Cardiac muscle cell (in vitro differentiated cells and primary cell): Measurements from ENCODE around the gene ANXA3. TPM values are rescaled to one million over a fixed set of nuclear protein-coding genes. Genes with fewer than 3 reads are reported as not detected.

Experiments used
- DNase-seq, 2 donors: peaks; one replicate each; pipeline versions ENCODE4 v3.0.0 to v3.0.0-alpha.2; 2010 to 2017; ENCODE audit warnings: low read depth in 1 of 2, low spot score in 1 of 2
- H3K27ac ChIP-seq: fragments of 200-600 bp; sonication (generic); 2 replicates; pipeline ENCODE4 v1.5.1; 2016
- H3K27me3 ChIP-seq: fragments of 200-600 bp; sonication (generic); 2 replicates; pipeline ENCODE4 v1.6.0; 2016; ENCODE audit warnings: control low read depth
- H3K36me3 ChIP-seq: fragments of 200-600 bp; sonication (generic); 2 replicates; pipeline ENCODE4 v1.5.1; 2016; ENCODE audit warnings: control low read depth
- H3K4me1 ChIP-seq: fragments of 200-600 bp; sonication (generic); 2 replicates; pipeline ENCODE4 v1.8.1; 2017; ENCODE audit warnings: low read depth, mild to moderate bottlenecking, mixed run types
- H3K4me3 ChIP-seq: fragments of 200-600 bp; sonication (generic); 2 replicates; pipeline ENCODE4 v1.5.1; 2016; ENCODE audit warnings: mild to moderate bottlenecking
- H3K9me3 ChIP-seq: fragments of 200-600 bp; sonication (generic); 2 replicates; pipeline ENCODE4 v1.5.1; 2017; ENCODE audit warnings: low read depth, mild to moderate bottlenecking, control low read depth
- polyA plus RNA-seq: library from polyadenylated mRNA; unstranded; fragments of >200 nt; fragmentation: Nextera tagmentation; extraction: Ambion mirVana; gene quantifications from 2 replicates; pipeline ENCODE4 v1.2.1, GENCODE V29; 2016
- total RNA-seq: library from RNA; depleted of rRNA; stranded (reverse); fragments of >200 nt; gene quantifications from 2 replicates; pipeline ENCODE4 v1.2.3, GENCODE V29; 2016
- TF ChIP-seq, protein P1 (sequence below): IDR thresholded peaks from 2 replicates; pipeline ENCODE4 v1.5.1; 2012; ENCODE audit warnings: low read depth, mild to moderate bottlenecking, low read length

Gene ANXA3
- total and polyA plus RNA-seq, 2 experiments from 2014 or later: 18.7 to 33.3 TPM

DNA sequence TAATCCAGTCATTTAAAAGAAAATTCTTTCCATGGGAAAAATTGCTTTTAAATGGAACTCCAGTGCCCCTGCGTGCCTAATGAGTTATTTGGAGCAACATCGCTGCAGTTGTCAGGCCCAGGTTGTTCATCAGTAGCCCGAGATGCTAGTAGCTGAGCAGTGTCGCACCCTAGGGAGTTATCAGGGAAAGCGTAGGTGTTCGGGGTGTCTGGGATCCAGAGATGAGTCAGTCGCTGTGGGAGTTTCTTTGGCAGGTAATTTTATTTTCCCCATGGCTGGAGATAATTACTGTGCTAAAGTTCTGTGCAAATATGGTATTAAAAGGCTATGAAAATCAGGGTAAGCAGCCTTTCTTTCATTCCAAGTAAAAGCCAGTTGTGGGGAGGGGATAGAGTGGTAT, 49.4 kb downstream of the ANXA3 start:
- TF ChIP-seq, protein P1, sequence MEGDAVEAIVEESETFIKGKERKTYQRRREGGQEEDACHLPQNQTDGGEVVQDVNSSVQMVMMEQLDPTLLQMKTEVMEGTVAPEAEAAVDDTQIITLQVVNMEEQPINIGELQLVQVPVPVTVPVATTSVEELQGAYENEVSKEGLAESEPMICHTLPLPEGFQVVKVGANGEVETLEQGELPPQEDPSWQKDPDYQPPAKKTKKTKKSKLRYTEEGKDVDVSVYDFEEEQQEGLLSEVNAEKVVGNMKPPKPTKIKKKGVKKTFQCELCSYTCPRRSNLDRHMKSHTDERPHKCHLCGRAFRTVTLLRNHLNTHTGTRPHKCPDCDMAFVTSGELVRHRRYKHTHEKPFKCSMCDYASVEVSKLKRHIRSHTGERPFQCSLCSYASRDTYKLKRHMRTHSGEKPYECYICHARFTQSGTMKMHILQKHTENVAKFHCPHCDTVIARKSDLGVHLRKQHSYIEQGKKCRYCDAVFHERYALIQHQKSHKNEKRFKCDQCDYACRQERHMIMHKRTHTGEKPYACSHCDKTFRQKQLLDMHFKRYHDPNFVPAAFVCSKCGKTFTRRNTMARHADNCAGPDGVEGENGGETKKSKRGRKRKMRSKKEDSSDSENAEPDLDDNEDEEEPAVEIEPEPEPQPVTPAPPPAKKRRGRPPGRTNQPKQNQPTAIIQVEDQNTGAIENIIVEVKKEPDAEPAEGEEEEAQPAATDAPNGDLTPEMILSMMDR: no peak
- Histone ChIP-seq H3K36me3 (peaks cover 2% of the 10 kb centered on the region), H3K4me1 (peaks cover 8% of the 10 kb centered on the region), H3K9me3 (no peaks in the 10 kb centered on the region), H3K27ac (no peak overlapping the region), H3K4me3 (no peak overlapping the region), H3K27me3 (no peaks in the 10 kb centered on the region)
- DNase-seq: no peak

DNA sequence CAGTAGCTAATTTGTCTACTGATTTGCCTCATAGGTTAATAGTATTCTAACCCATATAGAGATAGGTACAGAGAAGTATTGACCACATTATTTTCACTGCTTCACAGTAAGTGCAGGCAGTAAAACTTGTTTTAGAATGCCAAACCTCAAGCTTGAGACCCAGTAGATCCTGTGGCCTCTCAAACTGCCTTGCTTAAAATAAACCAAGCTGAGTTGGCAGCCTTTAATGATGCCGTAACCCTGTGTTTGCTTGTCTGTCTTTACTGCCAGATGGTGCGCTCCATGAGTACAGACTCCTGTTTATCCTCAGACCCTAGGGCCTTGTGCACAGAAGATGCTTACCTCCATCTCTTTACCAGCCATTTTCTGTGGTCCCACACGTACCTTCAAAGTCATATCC, 50.8 kb downstream of the ANXA3 start:
- TF ChIP-seq, protein P1: no peak
- H3K27me3 ChIP-seq: no peaks in the 10 kb centered on the region
- H3K9me3 ChIP-seq: no peaks in the 10 kb centered on the region
- H3K4me1 ChIP-seq: peaks cover 8% of the 10 kb centered on the region
- H3K27ac ChIP-seq: no peak overlapping the region
- peaks cover 2% of the 10 kb centered on the region for H3K36me3 ChIP-seq
- DNase-seq: no peak
- no peak overlapping the region for H3K4me3 ChIP-seq

DNA sequence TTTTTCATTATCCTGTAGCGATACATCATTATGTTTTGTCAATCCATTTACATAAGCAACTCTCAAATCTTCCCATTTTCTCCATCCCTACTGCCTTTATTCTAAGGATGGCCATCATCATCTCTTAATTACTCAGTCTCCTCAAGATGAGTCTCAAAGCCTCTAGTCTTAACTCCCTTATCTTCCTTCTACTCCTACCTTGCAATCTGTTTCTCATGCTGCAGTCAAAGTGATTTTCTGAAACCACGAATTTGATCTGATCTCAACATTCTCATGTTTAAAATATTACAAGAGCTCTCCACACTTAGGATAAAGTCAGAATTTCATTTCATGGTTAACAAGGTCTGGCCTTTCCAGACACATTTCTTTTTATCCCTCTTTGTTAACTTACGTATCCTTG, 51.8 kb downstream of the ANXA3 start:
- peaks cover 8% of the 10 kb centered on the region for H3K4me1 ChIP-seq
- TF ChIP-seq, protein P1: no peak
- DNase-seq: no peak
- peaks cover 2% of the 10 kb centered on the region for H3K36me3 ChIP-seq
- H3K9me3 ChIP-seq: no peaks in the 10 kb centered on the region
- no peaks in the 10 kb centered on the region for H3K27me3 ChIP-seq
- H3K4me3 ChIP-seq: no peak overlapping the region
- no peak overlapping the region for H3K27ac ChIP-seq

DNA sequence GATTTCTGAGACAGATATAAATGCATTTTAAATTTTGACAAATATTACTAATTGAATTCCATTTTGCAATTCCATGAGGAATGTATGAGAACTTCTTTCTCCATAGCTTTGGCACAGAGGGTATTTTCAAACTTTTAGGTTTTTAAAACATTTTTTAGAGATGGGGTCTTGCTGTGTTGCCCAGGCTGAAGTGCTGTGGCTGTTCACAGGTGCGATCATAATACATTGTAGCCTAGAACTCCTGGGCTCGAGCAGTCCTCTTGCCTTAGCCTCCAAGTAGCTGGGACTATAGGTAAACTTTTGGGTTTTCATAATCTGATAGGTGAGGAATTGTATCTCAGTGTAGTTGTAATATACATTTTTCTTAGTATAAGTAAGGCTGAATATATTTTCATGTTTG, 53.4 kb downstream of the ANXA3 start:
- Histone ChIP-seq H3K4me3 (no peak overlapping the region), H3K4me1 (peaks cover 8% of the 10 kb centered on the region), H3K9me3 (no peaks in the 10 kb centered on the region), H3K36me3 (peaks cover 2% of the 10 kb centered on the region), H3K27ac (no peak overlapping the region), H3K27me3 (no peaks in the 10 kb centered on the region)
- TF ChIP-seq, protein P1: no peak
- DNase-seq: no peak

DNA sequence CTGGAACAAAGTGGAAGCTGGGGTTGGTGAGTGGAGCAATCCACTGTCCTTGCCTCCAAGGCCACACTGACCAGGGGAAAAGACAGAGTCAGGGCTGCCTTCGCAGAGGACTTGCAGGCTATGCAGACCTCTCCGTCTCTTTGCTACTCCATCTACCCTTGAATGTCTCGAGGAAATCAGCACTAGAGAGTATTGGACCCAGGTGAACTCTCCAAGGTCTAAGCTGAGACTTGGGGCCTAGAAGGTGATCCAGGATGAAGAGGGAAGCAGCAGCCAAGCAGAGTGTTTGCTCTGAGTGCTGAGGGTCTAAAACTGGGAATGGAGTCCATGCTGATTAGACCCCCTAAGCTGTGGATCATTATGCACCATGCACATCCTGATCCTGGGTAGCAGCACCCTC, 54.5 kb downstream of the ANXA3 start:
- no peak for DNase-seq
- Histone ChIP-seq H3K27ac (no peak overlapping the region), H3K4me3 (no peak overlapping the region), H3K4me1 (no peaks in the 10 kb centered on the region), H3K27me3 (no peaks in the 10 kb centered on the region), H3K9me3 (no peaks in the 10 kb centered on the region), H3K36me3 (peaks cover 2% of the 10 kb centered on the region)
- TF ChIP-seq, protein P1: no peak

DNA sequence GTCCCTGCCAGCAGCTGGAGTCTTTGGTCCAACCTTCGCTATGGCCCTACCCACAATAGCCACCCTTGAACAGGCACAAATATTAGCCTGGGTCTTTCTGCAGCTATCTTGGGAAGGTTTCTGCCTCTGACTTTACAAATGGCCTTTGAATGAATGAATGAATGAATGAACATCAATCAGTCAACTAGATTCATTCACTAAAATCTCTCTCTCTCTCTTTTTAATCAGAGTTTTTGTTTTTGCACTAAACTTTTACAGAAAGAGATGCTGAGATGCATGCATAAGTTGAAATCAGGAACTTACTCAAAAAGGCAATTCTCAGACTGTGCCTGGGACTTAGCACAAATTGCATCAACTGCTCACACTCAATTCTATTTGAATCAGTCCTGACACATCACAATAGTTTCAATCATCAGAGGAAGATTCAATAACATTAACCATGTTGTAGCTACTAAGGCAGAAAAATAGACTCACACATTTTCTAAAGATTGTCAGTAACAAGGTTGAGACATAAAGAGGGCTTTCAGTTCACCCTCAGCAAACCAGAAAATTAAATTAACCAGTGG, 55.0 kb downstream of the ANXA3 start:
- Histone ChIP-seq H3K9me3 (no peaks in the 10 kb centered on the region), H3K27me3 (no peaks in the 10 kb centered on the region), H3K4me1 (no peaks in the 10 kb centered on the region), H3K27ac (no peak overlapping the region), H3K36me3 (peaks cover 2% of the 10 kb centered on the region), H3K4me3 (no peak overlapping the region)
- no peak for DNase-seq
- TF ChIP-seq, protein P1: no peak
